GM12878 (cell line): ENCODE results near the gene BRSK2. TPM values are rescaled to one million over a fixed set of nuclear protein-coding genes. Genes with fewer than 3 reads are reported as not detected.

Experiments
- ATAC-seq: fragments of 200-7000 bp; cut with Tn5 transposase; 3 replicates; pipeline ENCODE4 v1.9.1; 2020; ENCODE audit warnings: mild to moderate bottlenecking, moderate library complexity
- BruUV-seq: library from RNA; stranded (reverse); fragments of 400-500 nt; replicated peaks from 2 replicates; lab custom pipeline; 2021; lab: Mats Ljungman, UMichigan
- CTCF ChIA-PET: fragments of 300-600 bp; sonication (Branson Sonifier 250); formaldehyde crosslinking; extraction: SDS; loops from one replicate; lab custom pipeline; 2021; ENCODE audit warnings: inconsistent platforms; lab: Yijun Ruan, JAX
- POLR2A ChIA-PET: fragments of 350-600 bp; formaldehyde crosslinking; extraction: SDS; loops from one replicate; lab custom pipeline; 2021; ENCODE audit warnings: inconsistent platforms; lab: Charles Lee
- RAD21 ChIA-PET: fragments of 300-600 bp; sonication (Branson Sonifier 250); formaldehyde crosslinking; loops from one replicate; lab custom pipeline; 2023; ENCODE audit warnings: antibody characterized with exemption; ENCODE audit not compliant: unreplicated experiment; lab: Charles Lee
- SMC1A ChIA-PET: fragments of 300-600 bp; sonication (Branson Sonifier 250); formaldehyde crosslinking; loops from one replicate; lab custom pipeline; 2023; ENCODE audit not compliant: unreplicated experiment, uncharacterized antibody; lab: Charles Lee
- DNase-seq: peaks from one replicate; pipeline ENCODE4 v3.0.0-alpha.2; 2011; ENCODE audit warnings: low read depth, low spot score
- FAIRE-seq: peaks from 3 replicates; lab custom pipeline; 2011; peaks lifted over from hg19 to GRCh38; lab: Jason Lieb, UNC
- H2AFZ ChIP-seq: 2 replicates; pipeline ENCODE4 v1.6.0; 2011; ENCODE audit warnings: low read depth, low read length, control low read depth; ENCODE audit not compliant: control insufficient read depth
- H3K27ac ChIP-seq: 2 replicates; pipeline ENCODE4 v1.5.1; 2011; ENCODE audit warnings: control low read depth; ENCODE audit not compliant: control insufficient read depth, insufficient read depth
- H3K27me3 ChIP-seq, 2 experiments: replicated peaks in 1 of 2; 2 replicates each; pipeline versions ENCODE4 v1.6.0 to v1.6.1; 2011; ENCODE audit warnings: low read length in 1 of 2; ENCODE audit not compliant: control insufficient read depth in 2 of 2, insufficient read depth in 2 of 2
- H3K36me3 ChIP-seq, 2 experiments: 2 replicates each; pipeline ENCODE4 v1.5.1; 2011; ENCODE audit warnings: low read length in 1 of 2; ENCODE audit not compliant: control insufficient read depth in 2 of 2, insufficient read depth in 2 of 2
- H3K4me1 ChIP-seq: 2 replicates; pipeline ENCODE4 v1.6.1; 2011; ENCODE audit warnings: mild to moderate bottlenecking, low read length, moderate library complexity, mixed read lengths; ENCODE audit not compliant: control insufficient read depth, insufficient read depth
- H3K4me2 ChIP-seq: 2 replicates; pipeline ENCODE4 v1.6.0; 2011; ENCODE audit warnings: control low read depth; ENCODE audit not compliant: control insufficient read depth, insufficient read depth
- H3K4me3 ChIP-seq: fragments of 200-600 bp; sonication (generic); 2 replicates; pipeline ENCODE4 v1.5.1; 2016
- H3K79me2 ChIP-seq: 2 replicates; pipeline ENCODE4 v1.6.0; 2011; ENCODE audit warnings: low read length; ENCODE audit not compliant: control insufficient read depth, insufficient read depth
- H3K9ac ChIP-seq: 2 replicates; pipeline ENCODE4 v1.8.0; 2011; ENCODE audit warnings: low read length, control low read depth, mixed read lengths; ENCODE audit not compliant: control insufficient read depth, insufficient read depth
- H3K9me3 ChIP-seq: replicated peaks from 3 replicates; pipeline ENCODE4 v1.5.1; 2011; ENCODE audit warnings: mild to moderate bottlenecking, low read length; ENCODE audit not compliant: control insufficient read depth, insufficient read depth
- H4K20me1 ChIP-seq: 2 replicates; pipeline ENCODE4 v1.6.0; 2011; ENCODE audit not compliant: control insufficient read depth, insufficient read depth
- CREB1 ChIP-seq: IDR thresholded peaks from 2 replicates; pipeline ENCODE4 v1.6.1; 2012; ENCODE audit warnings: low read depth, mild to moderate bottlenecking, inconsistent platforms
- IRF4 ChIP-seq: IDR thresholded peaks from 2 replicates; pipeline ENCODE4 v1.6.1; 2011; ENCODE audit warnings: low read depth, low read length
- KLF5 ChIP-seq: fragments of 450-650 bp; IDR thresholded peaks from 2 replicates; pipeline ENCODE4 v1.6.1; 2014; ENCODE audit warnings: mild to moderate bottlenecking; ENCODE audit not compliant: partially characterized antibody
- NFIC ChIP-seq: IDR thresholded peaks from 2 replicates; pipeline ENCODE4 v1.6.1; 2012; ENCODE audit warnings: low read depth, mild to moderate bottlenecking, inconsistent platforms, low read length, moderate library complexity
- PML ChIP-seq: IDR thresholded peaks from 2 replicates; pipeline ENCODE4 v1.6.1; 2012; ENCODE audit warnings: low read length, inconsistent platforms
- RELA ChIP-seq: fragments of 450-650 bp; IDR thresholded peaks from 2 replicates; pipeline ENCODE4 v1.8.0; 2014; ENCODE audit warnings: borderline replicate concordance; ENCODE audit not compliant: partially characterized antibody
- SMARCA5 ChIP-seq: fragments of 450-650 bp; IDR thresholded peaks from 2 replicates; pipeline ENCODE4 v1.6.1; 2017; ENCODE audit warnings: mild to moderate bottlenecking
- SREBF2 ChIP-seq: IDR thresholded peaks from 2 replicates; pipeline ENCODE4 v1.6.1; 2012; ENCODE audit warnings: mild to moderate bottlenecking, low read length
- ZNF24 ChIP-seq: fragments of 450-650 bp; IDR thresholded peaks from 2 replicates; pipeline ENCODE4 v1.6.1; 2017; ENCODE audit warnings: antibody characterized with exemption, mild to moderate bottlenecking
- WGBS: methylation state at CpG from one replicate; pipeline ENCODE4 v1.1.6; 2016; ENCODE audit warnings: low lambda C conversion rate; ENCODE audit not compliant: insufficient replicate concordance, insufficient coverage; ENCODE audit errors: missing lambda C conversion rate; 5-methylcytosine and 5-hydroxymethylcytosine counted together
- in situ Hi-C: fragments of 300-500 bp; cut with MboI; formaldehyde crosslinking; loops from 9 replicates; pipeline ENCODE4 v1.14.3; 2018; ENCODE audit warnings: mixed read lengths
- intact Hi-C: fragments of 100-400 bp; cut with micrococcal nuclease; formaldehyde crosslinking; loops from one replicate; pipeline ENCODE4 v1.14.2; 2022; ENCODE audit not compliant: unreplicated experiment
- polyA plus RNA-seq, 11 experiments: library from polyadenylated mRNA; depleted of rRNA in 4 of 11; unstranded in 6 of 11; stranded (reverse) in 5 of 11; fragments of >200 nt; fragmentation: Nextera tagmentation in 4 of 11; fragmentation: Illumina TruSeq in 1 of 11; extraction: Ambion mirVana in 4 of 11; extraction: Trizol in 1 of 11; gene quantifications; 1 replicate in 1 of 11; 2 replicates in 10 of 11; pipeline versions ENCODE4 v1.2.1 to v1.2.3, GENCODE V29; 2011 to 2016; ENCODE audit warnings: inconsistent platforms in 2 of 11, missing spikeins in 2 of 11, low read depth in 1 of 11
- total RNA-seq, 4 experiments: library from RNA; depleted of rRNA in 3 of 4; stranded (reverse); fragments of >200 nt in 3 of 4; fragmentation: Illumina TruSeq in 1 of 4; extraction: Trizol in 1 of 4; gene quantifications; 2 replicates each; pipeline versions ENCODE4 v1.2.1 to v1.2.3, GENCODE V29; 2013 to 2021
- TF ChIP-seq, protein P1 (sequence below): fragments of 450-650 bp; IDR thresholded peaks from 2 replicates; pipeline ENCODE4 v1.6.1; 2017; ENCODE audit warnings: antibody characterized with exemption, mild to moderate bottlenecking, moderate library complexity
- TF ChIP-seq, protein P2 (sequence below): IDR thresholded peaks from 2 replicates; pipeline ENCODE4 v1.6.1; 2012; ENCODE audit warnings: improper control_type of control experiment, low read depth, low read length; ENCODE audit not compliant: insufficient replicate concordance
- TF ChIP-seq, protein P3 (sequence below): IDR thresholded peaks from 2 replicates; pipeline ENCODE4 v1.6.1; 2012; ENCODE audit warnings: low read depth, low read length, improper control_type of control experiment
- TF ChIP-seq, protein P4 (sequence below): fragments of 450-650 bp; IDR thresholded peaks from 2 replicates; pipeline ENCODE4 v1.6.1; 2018; ENCODE audit warnings: borderline replicate concordance, mild to moderate bottlenecking; ENCODE audit not compliant: partially characterized antibody

The BRSK2 gene
- total and polyA plus RNA-seq, 10 of the 15 experiments (the other 5 are each of a cell fraction or from before 2014, with no cell fraction given): 0.13 TPM; not detected in 9

DNA sequence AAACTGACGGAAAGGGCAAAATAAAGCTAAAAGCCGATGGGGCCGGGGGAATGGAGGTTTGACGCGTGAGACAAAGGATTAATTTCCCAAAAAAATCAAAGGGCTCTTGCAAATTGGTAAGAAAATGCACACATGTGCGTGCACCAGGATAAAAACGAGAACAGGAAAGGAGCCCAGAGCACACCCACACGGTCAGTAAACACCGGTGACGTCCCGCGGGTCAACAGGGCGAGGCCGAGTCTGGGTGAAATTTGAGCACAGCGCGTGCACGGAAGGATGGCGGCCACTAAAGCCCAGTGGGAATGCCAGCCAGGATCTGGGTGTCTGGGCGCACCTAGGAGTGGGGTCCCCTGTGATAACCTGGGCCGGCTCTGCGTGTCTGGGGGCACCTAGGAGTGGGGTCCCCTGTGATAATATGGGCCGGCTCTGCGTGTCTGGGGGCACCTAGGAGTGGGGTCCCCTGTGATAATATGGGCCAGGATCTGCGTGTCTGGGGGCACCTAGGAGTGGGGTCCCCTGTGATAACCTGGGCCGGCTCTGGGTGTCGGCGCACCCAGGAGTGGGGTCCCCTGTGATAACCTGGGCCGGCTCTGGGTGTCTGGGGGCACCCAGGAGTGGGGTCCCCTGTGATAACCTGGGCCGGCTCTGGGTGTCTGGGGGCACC lies 44.4 kb downstream of the BRSK2 start:
- BruUV-seq: no TSS peak
- SMC1A ChIA-PET: no interaction called here
- ATAC-seq (no peak), DNase-seq (no peak), FAIRE-seq (no peak)
- Histone ChIP-seq H3K36me3 (no peaks in the 10 kb centered on the region), H3K9ac (no peak overlapping the region), H3K79me2 (no peaks in the 10 kb centered on the region), H3K27me3 (no peaks in the 10 kb centered on the region), H3K4me2 (no peak overlapping the region), H4K20me1 (no peaks in the 10 kb centered on the region), H3K4me1 (no peaks in the 10 kb centered on the region), H2AFZ (no peak overlapping the region), H3K9me3 (no peaks in the 10 kb centered on the region; the same call in 2 of the 3 replicates), H3K4me3 (no peak overlapping the region), H3K27ac (no peak overlapping the region)
- RAD21 ChIA-PET: no interaction called here
- 65% methylated on average over 26 of the region's 29 CpGs for WGBS
- POLR2A ChIA-PET: no interaction called here
- CTCF ChIA-PET: no interaction called here
- intact Hi-C loops: no loop called here
- in situ Hi-C loops: no loop called here
- no peak for TF ChIP-seq RELA
- TF ChIP-seq, protein P1, sequence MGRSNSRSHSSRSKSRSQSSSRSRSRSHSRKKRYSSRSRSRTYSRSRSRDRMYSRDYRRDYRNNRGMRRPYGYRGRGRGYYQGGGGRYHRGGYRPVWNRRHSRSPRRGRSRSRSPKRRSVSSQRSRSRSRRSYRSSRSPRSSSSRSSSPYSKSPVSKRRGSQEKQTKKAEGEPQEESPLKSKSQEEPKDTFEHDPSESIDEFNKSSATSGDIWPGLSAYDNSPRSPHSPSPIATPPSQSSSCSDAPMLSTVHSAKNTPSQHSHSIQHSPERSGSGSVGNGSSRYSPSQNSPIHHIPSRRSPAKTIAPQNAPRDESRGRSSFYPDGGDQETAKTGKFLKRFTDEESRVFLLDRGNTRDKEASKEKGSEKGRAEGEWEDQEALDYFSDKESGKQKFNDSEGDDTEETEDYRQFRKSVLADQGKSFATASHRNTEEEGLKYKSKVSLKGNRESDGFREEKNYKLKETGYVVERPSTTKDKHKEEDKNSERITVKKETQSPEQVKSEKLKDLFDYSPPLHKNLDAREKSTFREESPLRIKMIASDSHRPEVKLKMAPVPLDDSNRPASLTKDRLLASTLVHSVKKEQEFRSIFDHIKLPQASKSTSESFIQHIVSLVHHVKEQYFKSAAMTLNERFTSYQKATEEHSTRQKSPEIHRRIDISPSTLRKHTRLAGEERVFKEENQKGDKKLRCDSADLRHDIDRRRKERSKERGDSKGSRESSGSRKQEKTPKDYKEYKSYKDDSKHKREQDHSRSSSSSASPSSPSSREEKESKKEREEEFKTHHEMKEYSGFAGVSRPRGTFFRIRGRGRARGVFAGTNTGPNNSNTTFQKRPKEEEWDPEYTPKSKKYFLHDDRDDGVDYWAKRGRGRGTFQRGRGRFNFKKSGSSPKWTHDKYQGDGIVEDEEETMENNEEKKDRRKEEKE: no peak
- TF ChIP-seq CREB1: no peak
- TF ChIP-seq NFIC: no peak
- no peak for TF ChIP-seq KLF5
- TF ChIP-seq SREBF2: no peak
- TF ChIP-seq, protein P2, sequence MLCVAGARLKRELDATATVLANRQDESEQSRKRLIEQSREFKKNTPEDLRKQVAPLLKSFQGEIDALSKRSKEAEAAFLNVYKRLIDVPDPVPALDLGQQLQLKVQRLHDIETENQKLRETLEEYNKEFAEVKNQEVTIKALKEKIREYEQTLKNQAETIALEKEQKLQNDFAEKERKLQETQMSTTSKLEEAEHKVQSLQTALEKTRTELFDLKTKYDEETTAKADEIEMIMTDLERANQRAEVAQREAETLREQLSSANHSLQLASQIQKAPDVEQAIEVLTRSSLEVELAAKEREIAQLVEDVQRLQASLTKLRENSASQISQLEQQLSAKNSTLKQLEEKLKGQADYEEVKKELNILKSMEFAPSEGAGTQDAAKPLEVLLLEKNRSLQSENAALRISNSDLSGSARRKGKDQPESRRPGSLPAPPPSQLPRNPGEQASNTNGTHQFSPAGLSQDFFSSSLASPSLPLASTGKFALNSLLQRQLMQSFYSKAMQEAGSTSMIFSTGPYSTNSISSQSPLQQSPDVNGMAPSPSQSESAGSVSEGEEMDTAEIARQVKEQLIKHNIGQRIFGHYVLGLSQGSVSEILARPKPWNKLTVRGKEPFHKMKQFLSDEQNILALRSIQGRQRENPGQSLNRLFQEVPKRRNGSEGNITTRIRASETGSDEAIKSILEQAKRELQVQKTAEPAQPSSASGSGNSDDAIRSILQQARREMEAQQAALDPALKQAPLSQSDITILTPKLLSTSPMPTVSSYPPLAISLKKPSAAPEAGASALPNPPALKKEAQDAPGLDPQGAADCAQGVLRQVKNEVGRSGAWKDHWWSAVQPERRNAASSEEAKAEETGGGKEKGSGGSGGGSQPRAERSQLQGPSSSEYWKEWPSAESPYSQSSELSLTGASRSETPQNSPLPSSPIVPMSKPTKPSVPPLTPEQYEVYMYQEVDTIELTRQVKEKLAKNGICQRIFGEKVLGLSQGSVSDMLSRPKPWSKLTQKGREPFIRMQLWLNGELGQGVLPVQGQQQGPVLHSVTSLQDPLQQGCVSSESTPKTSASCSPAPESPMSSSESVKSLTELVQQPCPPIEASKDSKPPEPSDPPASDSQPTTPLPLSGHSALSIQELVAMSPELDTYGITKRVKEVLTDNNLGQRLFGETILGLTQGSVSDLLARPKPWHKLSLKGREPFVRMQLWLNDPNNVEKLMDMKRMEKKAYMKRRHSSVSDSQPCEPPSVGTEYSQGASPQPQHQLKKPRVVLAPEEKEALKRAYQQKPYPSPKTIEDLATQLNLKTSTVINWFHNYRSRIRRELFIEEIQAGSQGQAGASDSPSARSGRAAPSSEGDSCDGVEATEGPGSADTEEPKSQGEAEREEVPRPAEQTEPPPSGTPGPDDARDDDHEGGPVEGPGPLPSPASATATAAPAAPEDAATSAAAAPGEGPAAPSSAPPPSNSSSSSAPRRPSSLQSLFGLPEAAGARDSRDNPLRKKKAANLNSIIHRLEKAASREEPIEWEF: no peak
- TF ChIP-seq PML: no peak
- TF ChIP-seq, protein P3, sequence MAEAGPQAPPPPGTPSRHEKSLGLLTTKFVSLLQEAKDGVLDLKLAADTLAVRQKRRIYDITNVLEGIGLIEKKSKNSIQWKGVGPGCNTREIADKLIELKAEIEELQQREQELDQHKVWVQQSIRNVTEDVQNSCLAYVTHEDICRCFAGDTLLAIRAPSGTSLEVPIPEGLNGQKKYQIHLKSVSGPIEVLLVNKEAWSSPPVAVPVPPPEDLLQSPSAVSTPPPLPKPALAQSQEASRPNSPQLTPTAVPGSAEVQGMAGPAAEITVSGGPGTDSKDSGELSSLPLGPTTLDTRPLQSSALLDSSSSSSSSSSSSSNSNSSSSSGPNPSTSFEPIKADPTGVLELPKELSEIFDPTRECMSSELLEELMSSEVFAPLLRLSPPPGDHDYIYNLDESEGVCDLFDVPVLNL: no peak
- no peak for TF ChIP-seq ZNF24
- no peak for TF ChIP-seq IRF4
- TF ChIP-seq SMARCA5: no peak
- TF ChIP-seq, protein P4, sequence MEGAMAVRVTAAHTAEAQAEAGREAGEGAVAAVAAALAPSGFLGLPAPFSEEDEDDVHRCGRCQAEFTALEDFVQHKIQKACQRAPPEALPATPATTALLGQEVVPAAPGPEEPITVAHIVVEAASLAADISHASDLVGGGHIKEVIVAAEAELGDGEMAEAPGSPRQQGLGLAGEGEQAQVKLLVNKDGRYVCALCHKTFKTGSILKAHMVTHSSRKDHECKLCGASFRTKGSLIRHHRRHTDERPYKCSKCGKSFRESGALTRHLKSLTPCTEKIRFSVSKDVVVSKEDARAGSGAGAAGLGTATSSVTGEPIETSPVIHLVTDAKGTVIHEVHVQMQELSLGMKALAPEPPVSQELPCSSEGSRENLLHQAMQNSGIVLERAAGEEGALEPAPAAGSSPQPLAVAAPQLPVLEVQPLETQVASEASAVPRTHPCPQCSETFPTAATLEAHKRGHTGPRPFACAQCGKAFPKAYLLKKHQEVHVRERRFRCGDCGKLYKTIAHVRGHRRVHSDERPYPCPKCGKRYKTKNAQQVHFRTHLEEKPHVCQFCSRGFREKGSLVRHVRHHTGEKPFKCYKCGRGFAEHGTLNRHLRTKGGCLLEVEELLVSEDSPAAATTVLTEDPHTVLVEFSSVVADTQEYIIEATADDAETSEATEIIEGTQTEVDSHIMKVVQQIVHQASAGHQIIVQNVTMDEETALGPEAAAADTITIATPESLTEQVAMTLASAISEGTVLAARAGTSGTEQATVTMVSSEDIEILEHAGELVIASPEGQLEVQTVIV: no peak
